ENCODE results near the gene RBM7.

The RBM7 gene

DNA sequence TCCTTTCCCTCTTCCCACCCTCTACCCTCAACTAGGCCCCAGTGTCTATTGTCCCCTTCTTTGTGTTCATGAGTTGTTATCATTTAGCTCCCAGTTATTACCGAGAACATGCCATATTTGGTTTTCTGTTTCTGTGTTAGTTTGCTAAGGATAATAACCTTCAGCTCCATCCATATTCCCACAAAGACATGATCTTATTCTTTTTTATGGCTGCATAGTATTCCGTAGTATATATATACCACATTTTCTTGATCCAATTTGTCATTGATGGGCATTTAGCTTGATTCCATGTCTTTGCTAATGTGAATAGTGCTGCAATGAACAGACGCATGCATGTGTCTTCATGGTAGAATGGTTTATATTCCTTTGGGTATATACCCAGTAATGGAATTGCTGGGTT is 18.0 kb upstream of the RBM7 start:
- Histone ChIP-seq H3F3A (ENCODE audit: insufficient read depth, low read length) (no peaks in the 10 kb centered on the region), H3K9ac (ENCODE audit: low read length) (no peak overlapping the region), H3K79me2 (ENCODE audit: low read length) (no peaks in the 10 kb centered on the region), H3K9me3 (replicated peaks; ENCODE audit: insufficient read depth, low read length) (no peaks in the 10 kb centered on the region), H3K36me3 (replicated peaks; ENCODE audit: insufficient read depth, low read length) (no peaks in the 10 kb centered on the region), H3K4me2 (ENCODE audit: low read depth, low read length) (no peak overlapping the region), H3K27me3 (replicated peaks; ENCODE audit: insufficient read depth, low read length) (no peaks in the 10 kb centered on the region), H3K9me2 (replicated peaks; ENCODE audit: insufficient read depth, low read length) (no peaks in the 10 kb centered on the region), H3K4me3 (ENCODE audit: low read length) (no peak overlapping the region), H3K27ac (ENCODE audit: low read length) (no peak overlapping the region), H4K20me1 (ENCODE audit: insufficient read depth, low read length) (no peaks in the 10 kb centered on the region), H2AFZ (ENCODE audit: low read length) (no peak overlapping the region), H3K4me1 (ENCODE audit: low read length) (no peaks in the 10 kb centered on the region)
- DNase-seq: no peak
- no peak for TF ChIP-seq EZH2 (optimal IDR thresholded peaks at IDR 0.05; ENCODE audit: low read depth, low read length)
- TF ChIP-seq, protein P1, sequence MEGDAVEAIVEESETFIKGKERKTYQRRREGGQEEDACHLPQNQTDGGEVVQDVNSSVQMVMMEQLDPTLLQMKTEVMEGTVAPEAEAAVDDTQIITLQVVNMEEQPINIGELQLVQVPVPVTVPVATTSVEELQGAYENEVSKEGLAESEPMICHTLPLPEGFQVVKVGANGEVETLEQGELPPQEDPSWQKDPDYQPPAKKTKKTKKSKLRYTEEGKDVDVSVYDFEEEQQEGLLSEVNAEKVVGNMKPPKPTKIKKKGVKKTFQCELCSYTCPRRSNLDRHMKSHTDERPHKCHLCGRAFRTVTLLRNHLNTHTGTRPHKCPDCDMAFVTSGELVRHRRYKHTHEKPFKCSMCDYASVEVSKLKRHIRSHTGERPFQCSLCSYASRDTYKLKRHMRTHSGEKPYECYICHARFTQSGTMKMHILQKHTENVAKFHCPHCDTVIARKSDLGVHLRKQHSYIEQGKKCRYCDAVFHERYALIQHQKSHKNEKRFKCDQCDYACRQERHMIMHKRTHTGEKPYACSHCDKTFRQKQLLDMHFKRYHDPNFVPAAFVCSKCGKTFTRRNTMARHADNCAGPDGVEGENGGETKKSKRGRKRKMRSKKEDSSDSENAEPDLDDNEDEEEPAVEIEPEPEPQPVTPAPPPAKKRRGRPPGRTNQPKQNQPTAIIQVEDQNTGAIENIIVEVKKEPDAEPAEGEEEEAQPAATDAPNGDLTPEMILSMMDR (IDR thresholded peaks at IDR 0.05; ENCODE audit: low read length): no peak

- Histone ChIP-seq H3K4me1 (ENCODE audit: low read length) (no peaks in the 10 kb centered on the region), H2AFZ (ENCODE audit: low read length) (no peak overlapping the region), H3F3A (ENCODE audit: insufficient read depth, low read length) (no peaks in the 10 kb centered on the region), H3K9ac (ENCODE audit: low read length) (no peak overlapping the region), H3K36me3 (replicated peaks; ENCODE audit: insufficient read depth, low read length) (no peaks in the 10 kb centered on the region), H3K4me2 (ENCODE audit: low read depth, low read length) (no peak overlapping the region), H3K27me3 (replicated peaks; ENCODE audit: insufficient read depth, low read length) (no peaks in the 10 kb centered on the region), H3K9me3 (replicated peaks; ENCODE audit: insufficient read depth, low read length) (no peaks in the 10 kb centered on the region), H3K4me3 (ENCODE audit: low read length) (no peak overlapping the region), H3K79me2 (ENCODE audit: low read length) (no peaks in the 10 kb centered on the region), H4K20me1 (ENCODE audit: insufficient read depth, low read length) (no peaks in the 10 kb centered on the region), H3K27ac (ENCODE audit: low read length) (no peak overlapping the region), H3K9me2 (replicated peaks; ENCODE audit: insufficient read depth, low read length) (no peaks in the 10 kb centered on the region)
- TF ChIP-seq EZH2phosphoT487 (IDR thresholded peaks at IDR 0.05; ENCODE audit: low read length) (no peak), EZH2 (optimal IDR thresholded peaks at IDR 0.05; ENCODE audit: low read depth, low read length) (no peak)
- TF ChIP-seq, protein P1 (IDR thresholded peaks at IDR 0.05; ENCODE audit: low read length): no peak
- DNase-seq: no peak
Measured at GRCh38 chr11:114384487-114384886, 16.0 kb upstream of the RBM7 start.

DNA sequence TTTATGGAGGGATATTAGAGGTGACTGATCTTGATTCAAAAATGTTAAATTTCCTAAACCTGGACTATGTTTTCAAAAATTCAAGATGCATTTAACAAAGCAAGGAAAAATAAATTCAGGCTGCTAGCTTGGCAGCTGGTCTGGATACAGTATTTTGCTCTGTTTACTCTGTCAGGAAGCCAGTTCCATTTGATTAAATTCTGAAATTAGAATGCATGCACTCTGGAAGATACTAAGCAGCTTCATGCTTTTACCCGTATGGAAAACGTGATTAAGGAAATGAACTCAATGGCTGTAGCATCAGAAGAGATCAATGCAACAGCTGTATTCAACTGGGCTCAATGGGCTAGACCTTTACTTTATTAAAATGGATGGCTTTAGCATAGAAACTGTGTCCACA is 14.3 kb upstream of the RBM7 start:
- Histone ChIP-seq H3K27me3 (replicated peaks; ENCODE audit: insufficient read depth, low read length) (no peaks in the 10 kb centered on the region), H3K9me3 (replicated peaks; ENCODE audit: insufficient read depth, low read length) (no peaks in the 10 kb centered on the region), H3K9ac (ENCODE audit: low read length) (no peak overlapping the region), H3K36me3 (replicated peaks; ENCODE audit: insufficient read depth, low read length) (no peaks in the 10 kb centered on the region), H3K4me1 (ENCODE audit: low read length) (no peaks in the 10 kb centered on the region), H3K27ac (ENCODE audit: low read length) (no peak overlapping the region), H3K4me2 (ENCODE audit: low read depth, low read length) (no peak overlapping the region), H3K4me3 (ENCODE audit: low read length) (no peak overlapping the region), H2AFZ (ENCODE audit: low read length) (no peak overlapping the region), H3F3A (ENCODE audit: insufficient read depth, low read length) (no peaks in the 10 kb centered on the region), H3K79me2 (ENCODE audit: low read length) (no peaks in the 10 kb centered on the region), H3K9me2 (replicated peaks; ENCODE audit: insufficient read depth, low read length) (no peaks in the 10 kb centered on the region), H4K20me1 (ENCODE audit: insufficient read depth, low read length) (no peaks in the 10 kb centered on the region)
- no peak for TF ChIP-seq EZH2phosphoT487 (IDR thresholded peaks at IDR 0.05; ENCODE audit: low read length)
- TF ChIP-seq, protein P1 (IDR thresholded peaks at IDR 0.05; ENCODE audit: low read length): no peak
- no peak for TF ChIP-seq EZH2 (optimal IDR thresholded peaks at IDR 0.05; ENCODE audit: low read depth, low read length)
- DNase-seq: no peak

All from MM.1S (cell line).